ENCODE data around the gene FAM200C. TPM values are rescaled to one million over a fixed set of nuclear protein-coding genes. Genes with fewer than 3 reads are reported as not detected.

Gene FAM200C
- total and polyA plus RNA-seq, 2 donors (not counting 1 experiment from before 2014, with no cell fraction given) = 0.28 to 1.3 TPM

DNA sequence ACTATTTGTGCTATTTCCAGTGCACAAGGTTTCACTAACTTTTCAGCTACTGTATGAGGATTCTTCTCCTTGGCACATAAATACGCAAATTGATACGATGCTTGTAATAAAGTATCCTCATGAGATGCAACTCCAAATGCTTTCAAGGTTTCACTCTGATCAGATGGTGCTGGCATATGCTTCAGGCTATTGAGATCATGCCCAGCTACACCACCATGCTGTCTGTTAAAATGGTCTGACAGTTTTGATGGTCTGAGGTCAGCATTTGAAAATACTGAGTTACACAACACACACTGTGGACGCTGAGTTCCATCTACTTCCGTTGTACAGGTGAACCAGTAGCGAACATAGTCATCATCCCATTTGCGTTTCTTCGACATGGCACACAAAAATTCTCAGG is 4.7 kb downstream of the FAM200C start:
- no peak overlapping the region for H3K4me2 ChIP-seq (replicated peaks; ENCODE audit: low read depth, low read length, poor library complexity, severe bottlenecking)
- H3K4me3 ChIP-seq (ENCODE audit: control extremely low read depth in 1 of 5, extremely low read depth in 1 of 5, insufficient read depth in 1 of 5, low read depth in 2 of 5, low read length in 4 of 5) = no peak overlapping the region
- no peak overlapping the region for H2AFZ ChIP-seq (ENCODE audit: insufficient read depth, low read depth, low read length, poor library complexity, severe bottlenecking)
- WGBS (ENCODE audit: insufficient coverage) = 93% methylated on average over 3 of the region's 7 CpGs
- DNase-seq (no peak), ATAC-seq (ENCODE audit: low read depth) (no peak)
- H4K20me1 ChIP-seq (ENCODE audit: control insufficient read depth, insufficient read depth, low read length, poor library complexity, severe bottlenecking) = no peaks in the 10 kb centered on the region
- no peak for TF ChIP-seq EZH2 (IDR thresholded peaks at IDR 0.05; ENCODE audit: borderline replicate concordance, insufficient read depth, low read depth, low read length, poor library complexity, severe bottlenecking)
- TF ChIP-seq, protein P1, sequence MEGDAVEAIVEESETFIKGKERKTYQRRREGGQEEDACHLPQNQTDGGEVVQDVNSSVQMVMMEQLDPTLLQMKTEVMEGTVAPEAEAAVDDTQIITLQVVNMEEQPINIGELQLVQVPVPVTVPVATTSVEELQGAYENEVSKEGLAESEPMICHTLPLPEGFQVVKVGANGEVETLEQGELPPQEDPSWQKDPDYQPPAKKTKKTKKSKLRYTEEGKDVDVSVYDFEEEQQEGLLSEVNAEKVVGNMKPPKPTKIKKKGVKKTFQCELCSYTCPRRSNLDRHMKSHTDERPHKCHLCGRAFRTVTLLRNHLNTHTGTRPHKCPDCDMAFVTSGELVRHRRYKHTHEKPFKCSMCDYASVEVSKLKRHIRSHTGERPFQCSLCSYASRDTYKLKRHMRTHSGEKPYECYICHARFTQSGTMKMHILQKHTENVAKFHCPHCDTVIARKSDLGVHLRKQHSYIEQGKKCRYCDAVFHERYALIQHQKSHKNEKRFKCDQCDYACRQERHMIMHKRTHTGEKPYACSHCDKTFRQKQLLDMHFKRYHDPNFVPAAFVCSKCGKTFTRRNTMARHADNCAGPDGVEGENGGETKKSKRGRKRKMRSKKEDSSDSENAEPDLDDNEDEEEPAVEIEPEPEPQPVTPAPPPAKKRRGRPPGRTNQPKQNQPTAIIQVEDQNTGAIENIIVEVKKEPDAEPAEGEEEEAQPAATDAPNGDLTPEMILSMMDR (IDR thresholded peaks at IDR 0.05) = no peak
- H3K4me1 ChIP-seq (ENCODE audit: control insufficient read depth in 2 of 2, insufficient read depth in 2 of 2, low read length in 2 of 2) = peaks cover 4 to 7% of the 10 kb centered on the region in 2 donors
- H3K36me3 ChIP-seq (replicated peaks in 1 of 2; ENCODE audit: control extremely low read depth in 1 of 2, control insufficient read depth in 1 of 2, extremely low read depth in 1 of 2, insufficient read depth in 2 of 2, low read length in 1 of 2) = no peaks in the 10 kb centered on the region
- CTCF ChIA-PET = interaction anchor here (1.5 kb wide), 1 partner anchor 15 kb away, joined by 3 read pairs; no protein-coding TSS in a partner anchor
- no peak overlapping the region for H3K9ac ChIP-seq (ENCODE audit: low read length)
- Mint-ChIP-seq H3K27ac (no peak overlapping the region), H3K4me1 (peaks cover 13% of the 10 kb centered on the region), H3K4me3 (no peak overlapping the region), H3K27me3 (no peaks in the 10 kb centered on the region), H3K9me3 (ENCODE audit: insufficient read depth) (no peaks in the 10 kb centered on the region)
- H3K9me3 ChIP-seq (ENCODE audit: control extremely low read depth in 1 of 3, control insufficient read depth in 2 of 3, insufficient read depth in 1 of 3, low read length in 2 of 3) = no peaks in the 10 kb centered on the region
- POLR2A ChIA-PET = no interaction called here
- intact Hi-C loops (cut with micrococcal nuclease) = no loop called here
- no peaks in the 10 kb centered on the region for H3K27me3 ChIP-seq (replicated peaks in 1 of 4; ENCODE audit: control extremely low read depth in 1 of 4, control insufficient read depth in 3 of 4, insufficient read depth in 4 of 4, low read length in 3 of 4)
- no peaks in the 10 kb centered on the region for H3K79me2 ChIP-seq (ENCODE audit: control insufficient read depth, insufficient read depth, low read length)
- no peak overlapping the region for H3K27ac ChIP-seq (ENCODE audit: low read length in 2 of 2)

GRCh38 chr5:160390787-160391696 is 8.8 kb downstream of the FAM200C start:
- no CpG with 5 or more reads among the region's 8 CpGs for WGBS (ENCODE audit: insufficient coverage)
- no peaks in the 10 kb centered on the region for H3K27me3 Mint-ChIP-seq
- POLR2A ChIA-PET = no interaction called here
- no peak overlapping the region for H2AFZ ChIP-seq (ENCODE audit: insufficient read depth, low read depth, low read length, poor library complexity, severe bottlenecking)
- no peaks in the 10 kb centered on the region for H3K27me3 ChIP-seq (replicated peaks in 1 of 4; ENCODE audit: control extremely low read depth in 1 of 4, control insufficient read depth in 3 of 4, insufficient read depth in 4 of 4, low read length in 3 of 4)
- H3K4me1 Mint-ChIP-seq = no peaks in the 10 kb centered on the region
- no peaks in the 10 kb centered on the region for H3K79me2 ChIP-seq (ENCODE audit: control insufficient read depth, insufficient read depth, low read length)
- H3K4me1 ChIP-seq (ENCODE audit: control insufficient read depth in 2 of 2, insufficient read depth in 2 of 2, low read length in 2 of 2) = no peaks in the 10 kb centered on the region
- H3K27ac ChIP-seq (ENCODE audit: low read length in 2 of 2) = no peak overlapping the region
- no peaks in the 10 kb centered on the region for H4K20me1 ChIP-seq (ENCODE audit: control insufficient read depth, insufficient read depth, low read length, poor library complexity, severe bottlenecking)
- H3K4me3 ChIP-seq (ENCODE audit: control extremely low read depth in 1 of 5, extremely low read depth in 1 of 5, insufficient read depth in 1 of 5, low read depth in 2 of 5, low read length in 4 of 5) = no peak overlapping the region
- H3K36me3 ChIP-seq (replicated peaks in 1 of 2; ENCODE audit: control extremely low read depth in 1 of 2, control insufficient read depth in 1 of 2, extremely low read depth in 1 of 2, insufficient read depth in 2 of 2, low read length in 1 of 2) = no peaks in the 10 kb centered on the region
- ATAC-seq (ENCODE audit: low read depth) = no peak
- H3K4me3 Mint-ChIP-seq = no peak overlapping the region
- DNase-seq = peak; percentile 27
- no peak overlapping the region for H3K4me2 ChIP-seq (replicated peaks; ENCODE audit: low read depth, low read length, poor library complexity, severe bottlenecking)
- peaks cover 11% of the 10 kb centered on the region for H3K9me3 Mint-ChIP-seq (ENCODE audit: insufficient read depth)
- CTCF ChIA-PET = interaction anchor here (0.6 to 3.7 kb wide), 17 partner anchors 12 to 1129 kb away, joined by 3 to 21 read pairs (median 4); partner anchors contain the start of gene SLU7
- H3K9me3 ChIP-seq (ENCODE audit: control extremely low read depth in 1 of 3, control insufficient read depth in 2 of 3, insufficient read depth in 1 of 3, low read length in 2 of 3) = peaks cover 0 to 5% (median 4%) of the 10 kb centered on the region in 3 donors
- no peak for TF ChIP-seq EZH2 (IDR thresholded peaks at IDR 0.05; ENCODE audit: borderline replicate concordance, insufficient read depth, low read depth, low read length, poor library complexity, severe bottlenecking)
- TF ChIP-seq, protein P1 (IDR thresholded peaks at IDR 0.05) = peak; percentile 58
- no peak overlapping the region for H3K27ac Mint-ChIP-seq
- no peak overlapping the region for H3K9ac ChIP-seq (ENCODE audit: low read length)
- intact Hi-C loops (cut with micrococcal nuclease) = loop anchor here (1.0 kb wide), 2 partner anchors 311 to 369 kb away; no protein-coding TSS in a partner anchor

Data from B cell (primary cell).